Large intestine (tissue), 3 donors: ENCODE results near the gene PARD3. TPM values are rescaled to one million over a fixed set of nuclear protein-coding genes. Genes with fewer than 3 reads are reported as not detected.
"Not testable (repeated sequence)": the region's sequence is repeated elsewhere in the genome, so short reads cannot be mapped to it uniquely, and the experiment has no call there.

Experiments used
- DNase-seq, 2 donors: peaks; one replicate each; pipeline versions ENCODE4 v3.0.0 to v3.0.0-alpha.2; 2013
- H3K27ac ChIP-seq: one replicate; pipeline ENCODE4 v1.5.1; 2013; ENCODE audit warnings: low read length
- H3K27me3 ChIP-seq: 2 replicates; pipeline ENCODE4 v1.6.1; 2013; ENCODE audit warnings: low read length; ENCODE audit not compliant: control insufficient read depth, insufficient read depth
- H3K36me3 ChIP-seq: 2 replicates; pipeline ENCODE4 v1.6.1; 2013; ENCODE audit warnings: low read length; ENCODE audit not compliant: control insufficient read depth, insufficient read depth
- H3K4me1 ChIP-seq: one replicate; pipeline ENCODE4 v1.6.1; 2013; ENCODE audit warnings: low read length; ENCODE audit not compliant: control insufficient read depth, insufficient read depth
- H3K4me3 ChIP-seq: one replicate; pipeline ENCODE4 v1.5.1; 2013; ENCODE audit warnings: low read length
- H3K9me3 ChIP-seq: one replicate; pipeline ENCODE4 v1.6.1; 2013; ENCODE audit warnings: mild to moderate bottlenecking, low read depth, low read length, moderate library complexity; ENCODE audit not compliant: control insufficient read depth
- WGBS: methylation state at CpG from one replicate; pipeline ENCODE4 v1.1.5; 2013; ENCODE audit warnings: low lambda C conversion rate; ENCODE audit not compliant: insufficient coverage; 5-methylcytosine and 5-hydroxymethylcytosine counted together
- polyA plus RNA-seq: library from polyadenylated mRNA; unstranded; fragments of 120-200 nt; gene quantifications from one replicate; pipeline ENCODE4 v1.2.1, GENCODE V29; 2013

Gene PARD3
- polyA plus RNA-seq, 1 donor: 25.5 TPM

GRCh38 chr10:34719328-34719727, 95.8 kb downstream of the PARD3 start:
- no peak for DNase-seq
- 42% methylated on average over 2 of the region's 2 CpGs for WGBS
- H3K36me3 ChIP-seq: no peaks in the 10 kb centered on the region
- no peak overlapping the region for H3K4me3 ChIP-seq
- no peak overlapping the region for H3K27ac ChIP-seq
- no peaks in the 10 kb centered on the region for H3K9me3 ChIP-seq
- no peaks in the 10 kb centered on the region for H3K27me3 ChIP-seq
- no peaks in the 10 kb centered on the region for H3K4me1 ChIP-seq

GRCh38 chr10:34717429-34717828, 97.7 kb downstream of the PARD3 start:
- H3K27me3 ChIP-seq: no peaks in the 10 kb centered on the region
- H3K36me3 ChIP-seq: no peaks in the 10 kb centered on the region
- H3K4me1 ChIP-seq: no peaks in the 10 kb centered on the region
- DNase-seq: peak in 1 of 2 donors; percentile 43
- no CpG with 5 or more reads among the region's 7 CpGs for WGBS
- no peak overlapping the region for H3K27ac ChIP-seq
- no peak overlapping the region for H3K4me3 ChIP-seq
- H3K9me3 ChIP-seq: no peaks in the 10 kb centered on the region

GRCh38 chr10:34716958-34717357, 98.1 kb downstream of the PARD3 start:
- Histone ChIP-seq H3K27me3 (no peaks in the 10 kb centered on the region), H3K4me1 (no peaks in the 10 kb centered on the region), H3K4me3 (no peak overlapping the region), H3K9me3 (no peaks in the 10 kb centered on the region), H3K27ac (no peak overlapping the region), H3K36me3 (no peaks in the 10 kb centered on the region)
- no CpG with 5 or more reads among the region's 1 CpG for WGBS
- DNase-seq: no peak

GRCh38 chr10:34716234-34716633, 98.9 kb downstream of the PARD3 start:
- Histone ChIP-seq H3K27ac (no peak overlapping the region), H3K4me3 (no peak overlapping the region), H3K27me3 (no peaks in the 10 kb centered on the region), H3K4me1 (no peaks in the 10 kb centered on the region), H3K9me3 (no peaks in the 10 kb centered on the region), H3K36me3 (no peaks in the 10 kb centered on the region)
- peak in 1 of 2 donors; percentile 57 for DNase-seq
- WGBS: no CpG with 5 or more reads among the region's 1 CpG

GRCh38 chr10:34715511-34716187, 99.4 kb downstream of the PARD3 start:
- Histone ChIP-seq H3K36me3 (no peaks in the 10 kb centered on the region), H3K27me3 (no peaks in the 10 kb centered on the region), H3K4me3 (no peak overlapping the region), H3K27ac (no peak overlapping the region), H3K9me3 (no peaks in the 10 kb centered on the region), H3K4me1 (no peaks in the 10 kb centered on the region)
- WGBS: 100% methylated on average over 1 of the region's 8 CpGs
- no peak for DNase-seq

- H3K27me3 ChIP-seq: no peaks in the 10 kb centered on the region
- no peaks in the 10 kb centered on the region for H3K4me1 ChIP-seq
- no peak overlapping the region for H3K4me3 ChIP-seq
- H3K9me3 ChIP-seq: no peaks in the 10 kb centered on the region
- DNase-seq: no peak
- H3K27ac ChIP-seq: no peak overlapping the region
- 67% methylated on average over 1 of the region's 1 CpG for WGBS
- no peaks in the 10 kb centered on the region for H3K36me3 ChIP-seq
These were observed 101.2 kb downstream of the PARD3 start for GRCh38 chr10:34713875-34714274.

GRCh38 chr10:34711500-34711899, 103.6 kb downstream of the PARD3 start:
- Histone ChIP-seq H3K36me3 (no peaks in the 10 kb centered on the region), H3K4me1 (no peaks in the 10 kb centered on the region), H3K9me3 (no peaks in the 10 kb centered on the region), H3K4me3 (no peak overlapping the region), H3K27ac (no peak overlapping the region), H3K27me3 (no peaks in the 10 kb centered on the region)
- WGBS: no CpG with 5 or more reads among the region's 3 CpGs
- DNase-seq: no peak

GRCh38 chr10:34710391-34710751, 104.7 kb downstream of the PARD3 start:
- H3K4me3 ChIP-seq: no peak overlapping the region
- H3K27me3 ChIP-seq: no peaks in the 10 kb centered on the region
- no CpG with 5 or more reads among the region's 4 CpGs for WGBS
- no peaks in the 10 kb centered on the region for H3K9me3 ChIP-seq
- H3K36me3 ChIP-seq: no peaks in the 10 kb centered on the region
- no peaks in the 10 kb centered on the region for H3K4me1 ChIP-seq
- no peak for DNase-seq
- H3K27ac ChIP-seq: no peak overlapping the region

GRCh38 chr10:34709637-34710390, 105.3 kb downstream of the PARD3 start:
- H3K27me3 ChIP-seq: no peaks in the 10 kb centered on the region
- no CpG with 5 or more reads among the region's 8 CpGs for WGBS
- H3K4me1 ChIP-seq: no peaks in the 10 kb centered on the region
- no peaks in the 10 kb centered on the region for H3K36me3 ChIP-seq
- DNase-seq: no peak
- H3K9me3 ChIP-seq: no peaks in the 10 kb centered on the region
- H3K27ac ChIP-seq: no peak overlapping the region
- no peak overlapping the region for H3K4me3 ChIP-seq

- Histone ChIP-seq H3K9me3 (no peaks in the 10 kb centered on the region), H3K4me1 (no peaks in the 10 kb centered on the region), H3K27me3 (no peaks in the 10 kb centered on the region), H3K4me3 (no peak overlapping the region), H3K27ac (no peak overlapping the region), H3K36me3 (no peaks in the 10 kb centered on the region)
- DNase-seq: no peak
- no CpG with 5 or more reads among the region's 1 CpG for WGBS
These were observed 107.4 kb downstream of the PARD3 start for GRCh38 chr10:34707656-34708055.

- WGBS: no CpG with 5 or more reads among the region's 4 CpGs
- not testable (repeated sequence) for H3K36me3 ChIP-seq, H3K9me3 ChIP-seq, H3K4me3 ChIP-seq, H3K27me3 ChIP-seq, DNase-seq, H3K4me1 ChIP-seq, H3K27ac ChIP-seq
These were observed 108.1 kb downstream of the PARD3 start for GRCh38 chr10:34706992-34707391.
